Neural progenitor cell (in vitro differentiated cells): Measurements from ENCODE around the gene TBCA.

ENCODE experiments used
- CTCF ChIP-seq: fragments of 200-600 bp; sonication (generic); IDR thresholded peaks from 2 replicates; pipeline ENCODE4 v1.5.1; 2017; ENCODE audit warnings: antibody characterized with exemption, mild to moderate bottlenecking
- EZH2 ChIP-seq: fragments of 200-600 bp; sonication (generic); IDR thresholded peaks from 2 replicates; pipeline ENCODE4 v1.6.1; 2017; ENCODE audit warnings: antibody characterized with exemption, mild to moderate bottlenecking, moderate library complexity

- TF ChIP-seq CTCF (no peak), EZH2 (peak; percentile 92)
Measured at GRCh38 chr5:77644371-77645157, 131.6 kb downstream of the TBCA start.
